GF-D8 (cell line): ENCODE measurements around the gene GRIN2C.

Experiments
- DNase-seq: peaks from one replicate; lab custom pipeline; 2025; lab: John Stamatoyannopoulos, UW

Gene GRIN2C

GRCh38 chr17:74864297-74864865 is 4.7 kb upstream of the GRIN2C start:
- DNase-seq: no peak

GRCh38 chr17:74863420-74864296 is 4.0 kb upstream of the GRIN2C start:
- no peak for DNase-seq

- DNase-seq: no peak
Observed at GRCh38 chr17:74862919-74863318, 3.2 kb upstream of the GRIN2C start.

GRCh38 chr17:74862108-74862901 is 2.6 kb upstream of the GRIN2C start:
- peak; percentile 11 for DNase-seq

GRCh38 chr17:74861662-74862107 is 2.0 kb upstream of the GRIN2C start:
- DNase-seq: no peak

GRCh38 chr17:74860872-74861661 is 1.4 kb upstream of the GRIN2C start:
- DNase-seq: no peak

GRCh38 chr17:74860229-74860871 is 665 bp upstream of the GRIN2C start:
- no peak for DNase-seq

GRCh38 chr17:74858672-74859458 is 820 bp downstream of the GRIN2C start:
- DNase-seq: no peak

GRCh38 chr17:74857191-74857590 is 2.5 kb downstream of the GRIN2C start:
- DNase-seq: no peak

- no peak for DNase-seq
Observed at GRCh38 chr17:74856112-74856511, 3.6 kb downstream of the GRIN2C start.

GRCh38 chr17:74855323-74855722 is 4.4 kb downstream of the GRIN2C start:
- no peak for DNase-seq

- no peak for DNase-seq
Observed at GRCh38 chr17:74854792-74855191, 4.9 kb downstream of the GRIN2C start.

- no peak for DNase-seq
Observed at GRCh38 chr17:74853669-74854068, 6.0 kb downstream of the GRIN2C start.

GRCh38 chr17:74853048-74853397 is 6.7 kb downstream of the GRIN2C start:
- DNase-seq: no peak

GRCh38 chr17:74852237-74853047 is 7.2 kb downstream of the GRIN2C start:
- DNase-seq: no peak

GRCh38 chr17:74851612-74852236 is 8.0 kb downstream of the GRIN2C start:
- DNase-seq: no peak

GRCh38 chr17:74850914-74851313 is 8.8 kb downstream of the GRIN2C start:
- no peak for DNase-seq

- DNase-seq: no peak
Observed at GRCh38 chr17:74850310-74850709, 9.4 kb downstream of the GRIN2C start.

GRCh38 chr17:74848656-74849399 is 10.9 kb downstream of the GRIN2C start:
- DNase-seq: no peak
